Neural cell (in vitro differentiated cells): ENCODE results near the gene INPP5F.

ENCODE experiments used
- EZH2 ChIP-seq: fragments of 200-600, 300-800 bp; shearing (Covaris generic), sonication (generic); IDR thresholded peaks from 2 replicates; pipeline ENCODE4 v1.6.1; 2014; ENCODE audit warnings: antibody characterized with exemption, low read length, borderline replicate concordance, mild to moderate bottlenecking; ENCODE audit not compliant: insufficient read depth, poor library complexity, severe bottlenecking
- POLR2AphosphoS5 ChIP-seq: IDR thresholded peaks from 2 replicates; pipeline ENCODE4 v1.6.1; 2012
- TF ChIP-seq, protein P1 (sequence below): fragments of 450-650 bp; IDR thresholded peaks from 2 replicates; pipeline ENCODE4 v1.5.1; 2014; ENCODE audit warnings: antibody characterized with exemption, mild to moderate bottlenecking, moderate library complexity; ENCODE audit not compliant: poor library complexity, severe bottlenecking

GRCh38 chr10:119807960-119808697 is 82.3 kb downstream of the INPP5F start:
- TF ChIP-seq, protein P1, sequence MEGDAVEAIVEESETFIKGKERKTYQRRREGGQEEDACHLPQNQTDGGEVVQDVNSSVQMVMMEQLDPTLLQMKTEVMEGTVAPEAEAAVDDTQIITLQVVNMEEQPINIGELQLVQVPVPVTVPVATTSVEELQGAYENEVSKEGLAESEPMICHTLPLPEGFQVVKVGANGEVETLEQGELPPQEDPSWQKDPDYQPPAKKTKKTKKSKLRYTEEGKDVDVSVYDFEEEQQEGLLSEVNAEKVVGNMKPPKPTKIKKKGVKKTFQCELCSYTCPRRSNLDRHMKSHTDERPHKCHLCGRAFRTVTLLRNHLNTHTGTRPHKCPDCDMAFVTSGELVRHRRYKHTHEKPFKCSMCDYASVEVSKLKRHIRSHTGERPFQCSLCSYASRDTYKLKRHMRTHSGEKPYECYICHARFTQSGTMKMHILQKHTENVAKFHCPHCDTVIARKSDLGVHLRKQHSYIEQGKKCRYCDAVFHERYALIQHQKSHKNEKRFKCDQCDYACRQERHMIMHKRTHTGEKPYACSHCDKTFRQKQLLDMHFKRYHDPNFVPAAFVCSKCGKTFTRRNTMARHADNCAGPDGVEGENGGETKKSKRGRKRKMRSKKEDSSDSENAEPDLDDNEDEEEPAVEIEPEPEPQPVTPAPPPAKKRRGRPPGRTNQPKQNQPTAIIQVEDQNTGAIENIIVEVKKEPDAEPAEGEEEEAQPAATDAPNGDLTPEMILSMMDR = no peak
- TF ChIP-seq POLR2AphosphoS5 = no peak
- TF ChIP-seq EZH2 = no peak
